ENCODE data around the gene HNRNPA1.

The HNRNPA1 gene

GRCh38 chr12:54232790-54233189 lies 47.7 kb upstream of the HNRNPA1 start:
- Histone ChIP-seq H3K27ac (ENCODE audit: extremely low read depth, low read depth, low read length) (no peak overlapping the region), H3K36me3 (ENCODE audit: control insufficient read depth in 2 of 2, insufficient read depth in 1 of 2, low read length in 2 of 2) (peaks cover 0 to 21% of the 10 kb centered on the region in 2 experiments; a peak in 1 of 3 replicates), H3K9me3 (ENCODE audit: control insufficient read depth, insufficient read depth, low read depth, low read length) (no peaks in the 10 kb centered on the region), H3K4me1 (ENCODE audit: control insufficient read depth, insufficient read depth, low read length) (no peaks in the 10 kb centered on the region; the same call in 1 of the 2 replicates), H3K4me3 (ENCODE audit: low read depth, low read length) (no peak overlapping the region)
- ChIA-PET POLR2A (interaction anchor here (1.4 kb wide), 1 partner anchor 48 kb away, joined by 4 read pairs; the partner anchor contains the start of gene HNRNPA1), CTCF (interaction anchor here (0.7 to 1.7 kb wide), 11 partner anchors 14 to 533 kb away, joined by 3 to 7 read pairs (median 3); partner anchors contain the start of gene COPZ1)
- TF ChIP-seq PBX3 (CRISPR knock-in tag; IDR thresholded peaks at IDR 0.05) = no peak
- no peak for TF ChIP-seq ZNF837 (tag by site-specific recombination; IDR thresholded peaks at IDR 0.05)
- no peak for TF ChIP-seq ZNF560 (tag by site-specific recombination; IDR thresholded peaks at IDR 0.05; ENCODE audit: borderline replicate concordance)
- TF ChIP-seq MEIS1 (CRISPR knock-in tag; IDR thresholded peaks at IDR 0.05; ENCODE audit: borderline replicate concordance) = no peak
- no peak for TF ChIP-seq ZNF362 (tag by site-specific recombination; IDR thresholded peaks at IDR 0.05)
- TF ChIP-seq ZSCAN18 (tag by site-specific recombination; IDR thresholded peaks at IDR 0.05) = no peak
- no peak for TF ChIP-seq ZNF280D (tag by site-specific recombination; IDR thresholded peaks at IDR 0.05)
- no peak for TF ChIP-seq KLF8 (tag by site-specific recombination; IDR thresholded peaks at IDR 0.05)
- TF ChIP-seq ZNF747 (tag by site-specific recombination; IDR thresholded peaks at IDR 0.05) = no peak
- TF ChIP-seq ZNF19 (tag by site-specific recombination; IDR thresholded peaks at IDR 0.05; ENCODE audit: low read depth) = no peak
- no peak for TF ChIP-seq PRDM6 (tag by site-specific recombination; IDR thresholded peaks at IDR 0.05)
- TF ChIP-seq ZNF510 (tag by site-specific recombination; IDR thresholded peaks at IDR 0.05; ENCODE audit: insufficient replicate concordance) = no peak
- no peak for TF ChIP-seq ZNF239 (tag by site-specific recombination; IDR thresholded peaks at IDR 0.05)
- TF ChIP-seq ZSCAN23 (tag by site-specific recombination; IDR thresholded peaks at IDR 0.05) = no peak
- no peak for TF ChIP-seq TRIM28 (IDR thresholded peaks at IDR 0.05; ENCODE audit: borderline replicate concordance, low read length)
- no peak for TF ChIP-seq GLI4 (tag by site-specific recombination; IDR thresholded peaks at IDR 0.05)
- TF ChIP-seq ZNF24 (tag by site-specific recombination; IDR thresholded peaks at IDR 0.05) = no peak
- no peak for TF ChIP-seq SP7 (tag by site-specific recombination; IDR thresholded peaks at IDR 0.05)
- TF ChIP-seq ZNF426 (tag by site-specific recombination; IDR thresholded peaks at IDR 0.05) = no peak
- TF ChIP-seq ZNF211 (tag by site-specific recombination; IDR thresholded peaks at IDR 0.05; ENCODE audit: low read depth) = no peak

Measured in HEK293 (cell line).